DMS114 treated with DMSO at 0.1 percent for 48 hours (cell line): Measurements from ENCODE around the gene DDX23.
A peak's percentile ranks its signal among the peaks of the same experiment; 100 is the strongest.

Source experiments
- DNase-seq: peaks from one replicate; lab custom pipeline; 2025; ENCODE audit not compliant: unreplicated experiment; lab: John Stamatoyannopoulos, UW

Gene DDX23

GRCh38 chr12:48800971-48801370 is 51.0 kb downstream of the DDX23 start:
- no peak for DNase-seq

- DNase-seq: no peak
Measured at GRCh38 chr12:48800457-48800856, 51.5 kb downstream of the DDX23 start.

- DNase-seq: no peak
Measured at GRCh38 chr12:48796976-48797375, 55.0 kb downstream of the DDX23 start.

GRCh38 chr12:48795550-48796455 is 56.2 kb downstream of the DDX23 start:
- DNase-seq: peak; percentile 91

- DNase-seq: no peak
Measured at GRCh38 chr12:48794870-48795269, 57.1 kb downstream of the DDX23 start.

GRCh38 chr12:48793696-48794095 is 58.3 kb downstream of the DDX23 start:
- no peak for DNase-seq

GRCh38 chr12:48789858-48790326 is 62.1 kb downstream of the DDX23 start:
- no peak for DNase-seq

GRCh38 chr12:48788854-48789775 is 62.8 kb downstream of the DDX23 start, which contains the start of gene ADCY6:
ADCY6 (minus strand) TSS chr12:48789089; CDS start chr12:48783434, 5,655 bp downstream.
- peak; percentile 32 for DNase-seq

- DNase-seq: no peak
Measured at GRCh38 chr12:48788524-48788853, 63.5 kb downstream of the DDX23 start.

GRCh38 chr12:48787791-48788523 is 64.0 kb downstream of the DDX23 start:
- no peak for DNase-seq

- no peak for DNase-seq
Measured at GRCh38 chr12:48786591-48787544, 65.1 kb downstream of the DDX23 start.

GRCh38 chr12:48783432-48783831 is 68.5 kb downstream of the DDX23 start:
- DNase-seq: no peak

- no peak for DNase-seq
Measured at GRCh38 chr12:48782457-48783395, 69.2 kb downstream of the DDX23 start.

- no peak for DNase-seq
Measured at GRCh38 chr12:48781750-48782456, 70.1 kb downstream of the DDX23 start.

- DNase-seq: no peak
Measured at GRCh38 chr12:48780381-48781025, 71.5 kb downstream of the DDX23 start.

GRCh38 chr12:48779869-48780268 is 72.1 kb downstream of the DDX23 start:
- DNase-seq: no peak
